ENCODE data around the gene ZNF407.

The ZNF407 gene

DNA sequence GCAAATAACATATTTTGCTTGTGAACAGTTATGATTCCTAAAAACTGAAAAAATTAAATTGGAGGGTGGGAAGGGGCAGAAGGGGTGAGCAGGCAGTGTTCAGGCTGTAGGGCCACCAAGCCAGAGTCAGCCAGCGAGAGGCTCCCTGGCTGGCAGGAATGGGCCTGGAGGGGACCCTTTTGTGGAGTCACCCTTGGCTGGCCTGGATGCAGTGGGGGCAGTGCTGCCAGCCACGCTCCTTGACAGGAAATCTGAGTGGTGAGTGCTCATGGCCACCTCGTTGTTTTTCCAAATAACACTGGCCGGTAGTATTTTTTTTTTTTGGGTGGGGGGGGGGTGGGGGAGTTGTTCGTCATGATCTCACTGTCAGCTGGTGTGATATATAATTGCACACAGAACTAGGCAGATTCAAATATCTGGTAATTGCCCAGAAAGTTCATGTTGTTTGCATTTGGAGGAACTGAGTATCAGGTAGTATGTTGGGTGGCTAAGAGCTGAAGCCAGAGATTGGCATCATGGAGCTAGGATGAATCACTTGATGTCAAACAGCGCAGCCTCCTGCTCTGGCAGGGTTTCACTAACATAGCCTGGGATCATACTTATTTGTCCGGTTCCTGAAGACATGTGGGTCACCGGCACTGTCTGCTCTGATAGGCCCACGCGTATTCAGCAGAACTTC lies 451.2 kb downstream of the ZNF407 start:
- TF ChIP-seq, protein P1, sequence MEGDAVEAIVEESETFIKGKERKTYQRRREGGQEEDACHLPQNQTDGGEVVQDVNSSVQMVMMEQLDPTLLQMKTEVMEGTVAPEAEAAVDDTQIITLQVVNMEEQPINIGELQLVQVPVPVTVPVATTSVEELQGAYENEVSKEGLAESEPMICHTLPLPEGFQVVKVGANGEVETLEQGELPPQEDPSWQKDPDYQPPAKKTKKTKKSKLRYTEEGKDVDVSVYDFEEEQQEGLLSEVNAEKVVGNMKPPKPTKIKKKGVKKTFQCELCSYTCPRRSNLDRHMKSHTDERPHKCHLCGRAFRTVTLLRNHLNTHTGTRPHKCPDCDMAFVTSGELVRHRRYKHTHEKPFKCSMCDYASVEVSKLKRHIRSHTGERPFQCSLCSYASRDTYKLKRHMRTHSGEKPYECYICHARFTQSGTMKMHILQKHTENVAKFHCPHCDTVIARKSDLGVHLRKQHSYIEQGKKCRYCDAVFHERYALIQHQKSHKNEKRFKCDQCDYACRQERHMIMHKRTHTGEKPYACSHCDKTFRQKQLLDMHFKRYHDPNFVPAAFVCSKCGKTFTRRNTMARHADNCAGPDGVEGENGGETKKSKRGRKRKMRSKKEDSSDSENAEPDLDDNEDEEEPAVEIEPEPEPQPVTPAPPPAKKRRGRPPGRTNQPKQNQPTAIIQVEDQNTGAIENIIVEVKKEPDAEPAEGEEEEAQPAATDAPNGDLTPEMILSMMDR (IDR thresholded peaks at IDR 0.05; ENCODE audit: low read depth, low read length): no peak
- DNase-seq: no peak
- no peaks in the 10 kb centered on the region for H3K4me1 ChIP-seq

DNA sequence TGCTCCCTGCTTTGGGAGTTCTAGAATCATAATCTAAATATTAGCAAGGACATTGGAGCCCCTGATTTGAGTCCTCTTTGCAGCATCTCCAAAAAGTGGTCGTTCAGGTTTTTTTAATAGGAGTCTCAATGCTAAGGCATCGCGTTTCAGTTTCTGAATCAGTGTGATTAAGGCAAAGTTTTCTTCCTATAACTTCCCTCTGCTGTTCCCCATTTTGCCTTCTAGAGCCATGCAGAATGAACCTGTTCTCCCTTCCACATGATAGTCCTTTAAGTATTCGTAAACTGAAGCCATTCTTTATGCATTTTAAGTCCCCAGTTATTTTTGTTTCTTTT lies 451.8 kb downstream of the ZNF407 start:
- Histone ChIP-seq H3K9me3 (no peaks in the 10 kb centered on the region), H3K4me1 (no peaks in the 10 kb centered on the region), H3K27me3 (no peaks in the 10 kb centered on the region), H3K36me3 (no peaks in the 10 kb centered on the region), H3K4me3 (ENCODE audit: low read depth, low read length) (no peak overlapping the region)
- DNase-seq: no peak
- TF ChIP-seq, protein P1 (IDR thresholded peaks at IDR 0.05; ENCODE audit: low read depth, low read length): no peak

More for the DNA sequence above, 451.2 kb downstream of the ZNF407 start:
- no peaks in the 10 kb centered on the region for H3K9me3 ChIP-seq
- no peaks in the 10 kb centered on the region for H3K27me3 ChIP-seq
- no peak overlapping the region for H3K4me3 ChIP-seq (ENCODE audit: low read depth, low read length)
- H3K36me3 ChIP-seq: no peaks in the 10 kb centered on the region

- Histone ChIP-seq H3K4me1 (no peaks in the 10 kb centered on the region), H3K9me3 (no peaks in the 10 kb centered on the region), H3K27me3 (no peaks in the 10 kb centered on the region), H3K36me3 (no peaks in the 10 kb centered on the region), H3K4me3 (ENCODE audit: low read depth, low read length) (no peak overlapping the region)
- no peak for DNase-seq
- TF ChIP-seq, protein P1 (IDR thresholded peaks at IDR 0.05; ENCODE audit: low read depth, low read length): no peak
Measured at GRCh38 chr18:75051757-75052156, 454.1 kb downstream of the ZNF407 start.

DNA sequence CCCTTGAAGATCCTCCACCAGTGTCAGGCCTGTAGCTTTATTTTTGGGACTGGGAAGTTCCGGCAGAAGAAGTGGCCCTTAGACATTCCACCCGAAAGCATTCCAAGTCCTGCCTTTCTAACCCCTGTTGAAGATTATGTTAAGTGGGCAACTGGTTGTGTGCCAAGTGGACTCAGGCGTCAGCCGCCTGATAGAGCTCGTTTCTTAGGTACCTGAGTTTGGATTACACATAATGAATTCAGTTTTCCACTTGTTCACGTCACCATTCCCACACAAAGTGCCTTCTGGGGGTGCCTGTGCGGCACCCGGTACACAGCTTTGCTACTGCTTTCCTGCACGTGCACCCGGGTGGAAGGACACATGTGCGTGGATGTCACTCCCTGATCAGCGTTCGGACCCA lies 454.8 kb downstream of the ZNF407 start:
- Histone ChIP-seq H3K27me3 (no peaks in the 10 kb centered on the region), H3K36me3 (no peaks in the 10 kb centered on the region), H3K4me3 (ENCODE audit: low read depth, low read length) (no peak overlapping the region), H3K4me1 (no peaks in the 10 kb centered on the region), H3K9me3 (no peaks in the 10 kb centered on the region)
- TF ChIP-seq, protein P1 (IDR thresholded peaks at IDR 0.05; ENCODE audit: low read depth, low read length): no peak
- DNase-seq: no peak

DNA sequence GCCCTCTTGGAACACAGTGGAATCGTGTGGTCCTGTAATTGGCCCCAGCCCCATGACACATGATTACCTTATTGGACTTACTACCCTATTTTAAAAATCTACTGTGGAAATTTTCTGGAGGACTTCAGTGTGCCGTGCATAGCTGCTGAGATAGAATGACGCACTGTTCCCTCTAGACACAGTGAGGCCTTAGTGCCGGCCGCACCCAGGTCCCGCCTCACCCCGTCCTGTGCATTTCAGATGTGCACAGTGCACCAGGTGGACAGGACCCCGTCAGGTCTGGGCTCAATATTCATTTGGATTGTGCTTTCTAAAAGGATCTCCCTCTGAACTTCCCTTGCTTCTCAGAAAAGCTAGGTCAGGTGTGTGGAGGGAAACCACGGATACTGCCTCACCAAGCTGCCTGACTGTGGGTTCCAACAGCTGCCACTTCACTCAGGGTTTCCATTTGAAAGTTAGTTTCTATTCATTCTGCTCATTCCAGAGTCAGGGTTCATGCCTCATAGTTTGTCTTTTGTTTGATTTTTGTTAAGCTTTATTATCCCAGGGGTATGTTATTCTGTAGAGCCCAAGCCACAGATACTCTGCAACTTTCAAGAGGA lies 455.5 kb downstream of the ZNF407 start:
- no peaks in the 10 kb centered on the region for H3K4me1 ChIP-seq
- H3K27me3 ChIP-seq: no peaks in the 10 kb centered on the region
- no peaks in the 10 kb centered on the region for H3K36me3 ChIP-seq
- DNase-seq: no peak
- H3K4me3 ChIP-seq (ENCODE audit: low read depth, low read length): no peak overlapping the region
- H3K9me3 ChIP-seq: no peaks in the 10 kb centered on the region
- TF ChIP-seq, protein P1 (IDR thresholded peaks at IDR 0.05; ENCODE audit: low read depth, low read length): no peak

GRCh38 chr18:75054046-75054445 lies 456.4 kb downstream of the ZNF407 start:
- Histone ChIP-seq H3K4me3 (ENCODE audit: low read depth, low read length) (no peak overlapping the region), H3K27me3 (no peaks in the 10 kb centered on the region), H3K36me3 (no peaks in the 10 kb centered on the region), H3K4me1 (no peaks in the 10 kb centered on the region), H3K9me3 (no peaks in the 10 kb centered on the region)
- no peak for DNase-seq
- TF ChIP-seq, protein P1 (IDR thresholded peaks at IDR 0.05; ENCODE audit: low read depth, low read length): no peak

All from BE2C (cell line).